Measurements from ENCODE around the gene RAB11FIP4. TPM values are rescaled to one million over a fixed set of nuclear protein-coding genes. Genes with fewer than 3 reads are reported as not detected.

Gene RAB11FIP4
- total and polyA plus RNA-seq, 2 of the 13 experiments (the other 11 are each of a cell fraction or from before 2014, with no cell fraction given), result 28.0 to 89.3 TPM

DNA sequence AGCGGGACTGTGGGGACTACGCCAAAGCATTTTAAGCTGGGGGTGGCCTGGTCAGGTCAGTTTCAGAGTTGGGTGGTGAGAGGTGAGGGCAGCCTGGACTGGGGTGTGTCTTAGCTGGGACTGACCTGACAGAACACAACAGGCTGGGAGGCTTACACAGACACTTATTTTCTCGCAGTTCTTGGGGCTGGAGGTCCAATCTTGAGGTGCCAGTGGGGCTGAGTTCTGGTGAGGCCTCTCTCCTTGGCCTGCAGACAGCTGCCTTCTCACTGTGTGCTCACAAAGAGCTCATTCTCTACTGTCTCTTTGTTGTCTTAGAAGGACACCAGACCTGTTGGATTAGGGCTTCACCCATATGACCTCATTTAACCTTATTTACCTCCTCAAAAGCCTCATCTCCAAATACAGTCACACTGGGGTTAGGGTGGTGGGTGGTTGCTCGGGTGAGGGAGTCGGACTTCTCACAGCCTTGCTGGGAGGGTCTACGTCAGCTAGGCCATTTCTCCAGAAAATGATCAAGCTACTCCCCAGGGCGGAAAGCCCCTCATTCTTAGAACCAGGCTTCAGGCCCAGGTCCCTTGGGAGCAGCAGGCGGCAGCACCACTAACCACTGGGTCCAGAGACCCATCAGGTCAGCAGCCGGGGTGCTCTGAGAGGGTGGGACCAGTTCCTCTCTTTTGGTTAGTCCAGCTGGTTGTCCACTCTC is 149.3 kb downstream of the RAB11FIP4 start:
- Histone ChIP-seq H2AFZ (ENCODE audit: low read length) (no peak overlapping the region), H4K20me1 (ENCODE audit: insufficient read depth, low read length) (no peaks in the 10 kb centered on the region), H3K4me1 (ENCODE audit: insufficient read depth, low read length) (peaks cover 35% of the 10 kb centered on the region), H3K4me3 (replicated peaks in 1 of 3; ENCODE audit: insufficient read depth in 1 of 3, low read depth in 2 of 3, low read length in 3 of 3) (no peak overlapping the region), H3K9me3 (ENCODE audit: low read length) (no peaks in the 10 kb centered on the region), H3K79me2 (ENCODE audit: insufficient read depth, low read length) (no peaks in the 10 kb centered on the region), H3K4me2 (ENCODE audit: low read depth, low read length) (no peak overlapping the region), H3K27me3 (ENCODE audit: control insufficient read depth in 1 of 2, insufficient read depth in 2 of 2, low read length in 2 of 2) (no peaks in the 10 kb centered on the region), H3K27ac (ENCODE audit: extremely low read length, insufficient read depth, low read length) (no peak overlapping the region), H3K9ac (ENCODE audit: insufficient read depth, low read depth, low read length) (no peak overlapping the region), H3K36me3 (replicated peaks in 1 of 2; ENCODE audit: control insufficient read depth in 1 of 2, insufficient read depth in 2 of 2, low read length in 2 of 2) (no peaks in the 10 kb centered on the region)
- no TSS peak for BruUV-seq (replicated peaks)
- intact Hi-C loops (cut with micrococcal nuclease; ENCODE audit: unreplicated experiment), result no loop called here
- FAIRE-seq, result no peak
- in situ Hi-C loops (cut with HindIII; ENCODE audit: extremely low pct_ligation_motif_present, low pct_unique_long_range_greater_than_20kb), result no loop called here
- ChIA-PET CTCF (ENCODE audit: low intra/inter-chr PET ratio, low total read pairs) (interaction anchor here (1.2 kb wide), 1 partner anchor 302 kb away, joined by 3 read pairs; no protein-coding TSS in a partner anchor), POLR2A (no interaction called here)
- 49% methylated on average over 6 of the region's 9 CpGs for WGBS (ENCODE audit: low lambda C conversion rate)
- no peak for DNase-seq (ENCODE audit: low spot score)
- peak; percentile 2; the same call in 2 of the 3 replicates for ATAC-seq
- TF ChIP-seq ZNF800 (CRISPR knock-in tag; IDR thresholded peaks at IDR 0.05) (no peak), GFI1 (CRISPR knock-in tag; IDR thresholded peaks at IDR 0.05; ENCODE audit: borderline replicate concordance) (no peak), ZNF652 (CRISPR knock-in tag; IDR thresholded peaks at IDR 0.05; ENCODE audit: borderline replicate concordance, low read depth) (no peak), AKNA (CRISPR knock-in tag; IDR thresholded peaks at IDR 0.05; ENCODE audit: borderline replicate concordance) (no peak), ETV6 (CRISPR knock-in tag; conservative IDR thresholded peaks at IDR 0.05) (no peak), ZKSCAN5 (CRISPR knock-in tag; IDR thresholded peaks at IDR 0.05) (no peak), ZNF281 (CRISPR knock-in tag; IDR thresholded peaks at IDR 0.05; ENCODE audit: borderline replicate concordance) (no peak), SALL1 (CRISPR knock-in tag; IDR thresholded peaks at IDR 0.05) (no peak), ZNF10 (CRISPR knock-in tag; IDR thresholded peaks at IDR 0.05; ENCODE audit: borderline replicate concordance, low read depth) (no peak), ZNF543 (CRISPR knock-in tag; IDR thresholded peaks at IDR 0.05) (no peak)

All from HepG2 (cell line).